ENCODE measurements around the gene MIEN1. TPM values are rescaled to one million over a fixed set of nuclear protein-coding genes. Genes with fewer than 3 reads are reported as not detected.
"Not testable (repeated sequence)": the region's sequence is repeated elsewhere in the genome, so short reads cannot be mapped to it uniquely, and the experiment has no call there.

The MIEN1 gene, protein sequence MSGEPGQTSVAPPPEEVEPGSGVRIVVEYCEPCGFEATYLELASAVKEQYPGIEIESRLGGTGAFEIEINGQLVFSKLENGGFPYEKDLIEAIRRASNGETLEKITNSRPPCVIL
- total RNA-seq, result 66.1 TPM

- peak; percentile 93 for DNase-seq (ENCODE audit: low spot score)
These were observed at the start of gene MIEN1 for GRCh38 chr17:39730095-39730921. MIEN1 (minus strand) TSS chr17:39730532; CDS start chr17:39730495, 37 bp downstream.

DNA sequence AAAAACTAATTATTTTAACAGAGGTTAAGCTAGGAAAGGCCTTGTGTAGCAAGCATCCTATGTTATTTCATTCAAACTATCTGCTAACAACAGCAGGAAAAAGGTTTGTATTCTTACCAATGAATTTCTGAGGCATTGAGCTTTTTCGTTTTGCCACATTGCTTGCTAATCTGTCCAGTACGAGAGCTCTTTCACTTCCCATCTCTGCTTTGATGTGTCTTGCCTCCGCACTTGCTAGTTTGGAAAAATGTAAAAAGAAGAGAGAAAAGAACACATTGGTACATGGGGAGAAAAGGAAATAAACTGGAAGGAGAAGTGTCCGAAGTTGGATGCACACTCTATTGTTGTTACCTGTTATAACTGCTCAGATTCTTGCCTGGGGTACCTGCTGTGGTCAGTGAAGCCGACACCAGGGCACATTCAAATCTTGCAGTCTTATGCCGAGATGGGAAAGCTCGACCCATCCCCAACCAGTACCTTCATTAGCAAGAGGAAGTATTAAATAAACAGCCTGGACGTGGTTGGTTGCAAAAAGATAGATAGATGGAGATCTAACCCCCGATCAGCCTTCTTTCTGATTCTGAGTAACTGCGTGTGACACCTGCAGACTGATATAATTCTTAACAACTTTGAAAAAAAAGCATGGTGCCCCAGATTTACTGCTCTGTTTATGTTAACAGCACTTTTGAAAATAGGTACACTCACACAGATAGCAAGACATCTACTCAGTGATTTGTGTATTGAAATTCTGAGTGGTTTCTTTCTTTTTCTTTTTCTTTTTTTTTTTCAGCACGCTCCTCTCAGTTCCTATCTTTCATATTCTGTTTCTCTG lies 47.4 kb upstream of the MIEN1 start:
- DNase-seq (ENCODE audit: low spot score), result no peak

GRCh38 chr17:39776252-39776651 lies 45.9 kb upstream of the MIEN1 start:
- DNase-seq (ENCODE audit: low spot score), result no peak

- no peak for DNase-seq (ENCODE audit: low spot score)
These were observed 44.7 kb upstream of the MIEN1 start for GRCh38 chr17:39775031-39775430.

DNA sequence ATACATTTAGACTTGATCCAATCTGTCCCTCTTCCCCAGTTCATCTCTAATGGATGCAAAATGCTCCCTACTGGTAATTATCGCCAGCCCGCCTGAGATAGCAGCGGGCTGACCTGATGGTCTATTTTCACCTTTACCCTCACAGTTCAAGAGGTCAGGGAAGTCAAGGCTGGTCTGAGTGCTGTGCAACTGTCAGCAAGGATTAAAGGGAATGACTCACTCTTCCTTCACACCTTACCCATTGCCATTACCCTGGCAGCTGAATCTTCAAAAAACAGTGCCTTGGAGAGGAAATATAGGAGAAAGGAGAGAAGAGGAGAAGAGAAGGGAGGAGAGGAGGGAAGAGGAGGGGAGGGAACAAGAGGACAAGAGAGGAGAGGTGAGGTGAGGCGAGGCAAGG lies 43.7 kb upstream of the MIEN1 start:
- DNase-seq (ENCODE audit: low spot score), result no peak

- DNase-seq (ENCODE audit: low spot score), result no peak
These were observed 42.9 kb upstream of the MIEN1 start for GRCh38 chr17:39772987-39773934.

GRCh38 chr17:39772415-39772814 lies 42.1 kb upstream of the MIEN1 start:
- no peak for DNase-seq (ENCODE audit: low spot score)

- DNase-seq (ENCODE audit: low spot score), result no peak
These were observed 39.7 kb upstream of the MIEN1 start for GRCh38 chr17:39769974-39770587.

DNA sequence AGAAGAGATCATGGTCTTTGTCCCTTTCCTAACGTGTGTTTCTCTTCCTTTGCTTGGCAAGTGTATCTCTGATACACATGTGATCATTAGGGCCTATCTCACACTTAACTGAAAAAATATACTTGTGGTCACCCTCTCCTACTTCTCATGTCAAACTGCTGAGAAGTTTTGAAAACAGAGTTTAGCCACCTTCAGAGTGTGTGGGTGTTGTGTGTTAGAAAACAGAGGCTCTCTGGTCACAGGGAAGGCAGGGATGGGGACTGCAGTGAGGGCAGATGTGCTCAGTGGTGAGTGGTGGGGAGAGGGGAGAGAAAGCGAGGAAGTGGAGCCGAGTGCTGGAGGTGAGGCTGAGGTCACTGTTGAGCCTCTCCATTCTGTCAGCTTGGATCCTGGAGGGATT lies 36.8 kb upstream of the MIEN1 start:
- no peak for DNase-seq (ENCODE audit: low spot score)

DNA sequence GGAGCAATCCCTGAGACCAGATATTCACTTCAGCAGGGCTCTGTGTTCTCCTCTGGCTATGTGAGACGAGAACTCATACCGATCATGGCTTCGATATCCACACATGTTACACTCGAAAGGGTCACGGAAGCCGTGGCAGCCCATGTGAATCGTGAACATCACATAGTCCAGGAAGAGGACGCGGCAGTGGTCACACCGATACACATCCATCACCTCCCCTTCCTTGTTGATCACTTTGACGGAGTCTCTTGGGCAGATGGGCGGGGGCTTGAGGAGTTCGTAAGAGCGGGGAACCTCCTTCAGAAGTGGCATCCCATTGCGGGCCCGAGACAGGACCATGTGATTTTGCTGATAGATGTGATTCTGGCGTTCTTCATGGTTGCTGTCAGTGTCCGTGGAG lies 35.4 kb upstream of the MIEN1 start:
- no peak for DNase-seq (ENCODE audit: low spot score)

DNA sequence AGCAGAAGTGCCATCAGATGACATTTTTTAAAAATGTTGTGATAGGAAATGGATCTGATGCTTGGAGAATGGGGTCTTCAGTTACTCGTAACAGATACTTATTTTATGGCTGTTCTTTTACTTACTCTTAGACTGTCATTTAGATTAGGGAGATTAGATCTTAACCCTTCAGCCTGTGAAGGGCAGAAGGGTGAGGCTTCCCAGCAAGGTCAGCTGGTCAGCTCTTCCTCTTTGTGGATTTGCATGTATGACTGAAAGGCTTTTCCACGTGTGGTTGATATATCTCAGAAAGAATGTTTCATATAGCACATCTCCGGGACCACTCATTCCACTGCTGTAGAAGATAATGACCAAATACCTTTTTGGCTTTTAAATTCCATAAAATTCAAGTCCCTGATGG lies 34.8 kb upstream of the MIEN1 start:
- no peak for DNase-seq (ENCODE audit: low spot score)

DNA sequence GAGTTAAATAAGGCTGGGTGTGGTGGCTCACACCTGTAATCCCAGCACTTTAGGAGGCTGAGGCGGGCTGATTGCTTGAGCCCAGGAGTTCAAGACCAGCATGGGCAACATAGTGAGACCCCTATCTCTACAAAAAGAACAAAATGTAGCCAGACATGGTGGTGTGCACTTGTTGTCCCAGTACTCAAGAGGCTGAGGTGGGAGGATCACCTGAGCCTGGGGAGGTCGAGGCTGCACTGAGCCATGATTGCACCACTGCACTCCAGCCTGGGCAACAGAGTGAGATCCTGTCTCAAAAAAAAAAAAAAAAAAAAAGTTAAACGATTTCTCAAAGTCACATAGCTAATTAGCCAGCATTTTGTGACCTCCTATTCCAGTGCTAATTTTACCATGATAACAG lies 33.8 kb upstream of the MIEN1 start:
- not testable (repeated sequence) for DNase-seq (ENCODE audit: low spot score)

DNA sequence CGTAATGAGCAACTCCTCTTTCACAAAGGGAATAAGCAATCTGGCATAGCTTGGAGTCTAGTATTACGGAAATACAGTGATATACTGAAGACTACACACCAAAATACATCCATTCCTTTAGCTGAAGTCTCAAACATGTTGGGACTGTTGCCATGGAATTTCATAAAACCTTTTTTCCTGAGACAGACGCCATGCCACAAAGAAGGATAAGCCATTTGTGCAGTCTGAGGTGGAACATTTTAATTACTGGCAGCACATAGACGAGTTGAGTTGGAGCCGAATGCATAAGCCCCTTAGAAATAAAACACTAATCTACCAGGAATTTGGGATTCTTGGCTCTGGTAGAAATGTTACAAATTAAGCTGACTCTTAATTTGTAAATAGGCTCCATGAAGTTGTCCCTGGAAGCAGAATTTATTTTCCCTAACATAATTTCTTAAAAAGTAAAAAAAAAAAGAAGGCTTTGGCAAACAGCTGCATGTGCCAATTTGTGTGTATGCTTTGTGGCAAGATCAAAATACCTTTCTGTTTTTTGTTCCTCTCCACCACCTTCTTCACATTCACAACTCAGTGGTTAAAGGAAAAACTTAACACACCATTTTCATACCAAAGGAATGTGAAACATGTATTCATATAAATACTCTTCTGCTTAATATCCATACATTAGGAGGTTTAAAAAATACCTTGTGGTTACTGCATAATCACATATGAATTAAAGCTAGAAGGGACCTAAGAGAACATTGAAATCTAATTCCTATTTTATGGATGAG lies 32.9 kb upstream of the MIEN1 start:
- no peak for DNase-seq (ENCODE audit: low spot score)

DNA sequence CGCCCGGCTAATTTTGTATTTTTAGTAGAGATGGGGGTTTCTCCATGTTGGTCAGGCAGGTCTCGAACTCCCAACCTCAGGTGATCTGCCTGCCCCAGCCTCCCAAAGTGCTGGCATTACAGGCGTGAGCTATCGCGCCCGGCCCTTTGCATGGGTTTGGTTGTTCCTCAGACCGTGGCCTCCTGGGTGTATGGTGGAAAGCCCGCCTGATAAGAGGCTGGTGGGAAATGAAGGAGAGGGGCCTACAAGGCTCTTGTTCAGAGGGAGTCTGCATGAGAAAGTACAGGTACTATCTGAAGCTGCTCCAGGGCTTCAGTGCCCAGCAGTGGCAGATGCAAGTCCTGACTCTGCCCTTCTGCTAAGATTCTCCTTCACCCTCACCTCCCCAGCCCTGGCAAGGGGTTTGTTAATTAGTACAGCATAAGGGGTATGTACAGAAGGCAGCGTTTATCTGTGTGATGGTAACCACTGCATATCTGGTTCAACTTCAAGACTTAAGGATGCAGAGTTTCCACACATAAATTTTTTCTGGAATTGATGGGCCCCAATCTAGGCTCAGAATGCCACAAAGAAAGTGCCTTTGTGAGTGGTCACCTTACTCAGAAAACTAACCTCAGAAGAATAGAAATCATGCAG lies 31.6 kb upstream of the MIEN1 start:
- DNase-seq (ENCODE audit: low spot score), result no peak

DNA sequence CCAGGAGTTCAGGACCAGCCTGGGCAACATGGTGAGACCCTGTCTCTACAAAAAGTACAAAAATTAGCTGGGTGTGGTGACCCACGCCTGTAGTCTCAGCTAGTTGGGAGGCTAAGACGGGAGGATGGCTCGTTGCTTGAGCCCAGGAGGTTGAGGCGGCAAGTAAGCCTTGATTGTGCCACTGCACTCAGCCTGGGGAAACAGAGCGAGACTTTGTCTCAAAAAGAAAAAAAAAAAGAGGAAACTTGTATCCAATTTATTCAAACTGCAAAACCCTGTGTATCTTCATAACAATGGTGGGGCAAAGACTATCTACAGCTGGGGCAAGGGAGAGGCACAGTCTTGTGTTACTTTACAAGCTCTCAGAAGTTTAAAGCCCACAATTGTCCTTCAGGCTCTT lies 28.9 kb upstream of the MIEN1 start:
- DNase-seq (ENCODE audit: low spot score), result no peak

GRCh38 chr17:39757931-39758873 lies 27.9 kb upstream of the MIEN1 start:
- no peak for DNase-seq (ENCODE audit: low spot score)

DNA sequence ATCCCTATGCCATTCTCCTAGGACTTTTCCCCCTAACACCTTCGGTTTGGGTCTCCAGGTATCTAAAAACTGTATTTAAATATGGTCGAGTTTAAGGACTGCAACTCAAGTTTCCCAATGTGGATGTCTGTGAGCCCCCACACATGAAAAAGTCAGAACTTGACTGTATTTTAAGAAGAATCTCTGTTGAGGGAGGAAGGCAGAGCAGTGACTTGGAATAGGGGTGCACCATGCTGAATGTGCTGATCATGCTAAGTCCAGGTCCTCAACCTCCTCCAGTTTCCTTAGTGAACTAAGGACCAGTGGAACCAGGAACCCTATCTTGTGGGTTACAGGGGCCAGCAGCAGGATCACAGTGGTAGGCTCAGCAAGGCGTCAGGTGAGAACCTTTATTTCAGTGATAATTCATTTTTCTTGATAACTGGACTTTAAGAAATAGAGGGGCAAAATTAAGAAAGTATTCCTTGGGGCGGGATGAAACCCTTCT lies 26.9 kb upstream of the MIEN1 start:
- no peak for DNase-seq (ENCODE audit: low spot score)

DNA sequence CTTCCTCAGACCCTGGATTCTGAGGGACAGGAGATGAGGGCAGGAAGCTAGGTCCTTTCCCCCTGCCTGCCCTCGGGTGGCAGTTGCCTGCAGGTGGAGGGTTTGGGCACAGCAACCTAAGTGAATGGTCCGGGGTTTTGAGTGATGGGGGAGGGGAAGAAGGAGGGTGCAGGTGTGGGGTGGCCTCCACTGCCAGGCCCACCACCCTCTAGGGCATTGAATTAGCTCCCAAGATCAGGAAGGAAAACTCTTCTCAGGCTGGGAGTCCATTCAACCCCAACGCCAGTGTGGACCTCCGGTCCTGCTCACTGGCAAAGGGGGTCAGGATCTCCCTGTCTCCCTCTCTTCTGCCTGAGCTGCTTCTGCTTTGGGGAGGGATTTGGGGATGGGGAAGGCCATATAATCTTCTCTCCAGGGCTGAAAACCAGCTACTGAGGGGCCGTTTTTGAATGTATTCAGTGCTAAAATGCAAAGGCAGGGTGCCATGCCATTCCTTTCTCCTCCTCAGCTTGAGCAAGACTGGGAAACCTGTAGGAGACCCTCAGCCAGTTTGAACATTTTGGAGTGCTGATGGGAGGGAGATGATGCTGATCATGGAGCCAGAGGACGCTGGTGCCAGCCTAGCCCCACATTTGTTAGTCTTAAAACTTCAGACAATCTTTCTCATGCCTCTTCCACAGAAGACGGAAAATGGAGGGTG lies 26.2 kb upstream of the MIEN1 start:
- DNase-seq (ENCODE audit: low spot score), result no peak

All from mucosa of gallbladder (tissue), 1 donor.